GM12891 (cell line): Measurements from ENCODE around the gene RANBP9.

Source experiments
- PAX5 ChIP-seq: IDR thresholded peaks from 2 replicates; pipeline ENCODE4 v1.6.1; 2011; ENCODE audit warnings: low read length, moderate library complexity, mild to moderate bottlenecking; ENCODE audit not compliant: insufficient read depth, severe bottlenecking
- POLR2A ChIP-seq: IDR thresholded peaks from 2 replicates; pipeline ENCODE4 v1.6.1; 2011; ENCODE audit warnings: low read depth, low read length, control low read depth
- POLR2AphosphoS5 ChIP-seq: IDR thresholded peaks from 2 replicates; pipeline ENCODE4 v1.6.1; 2011; ENCODE audit warnings: low read depth, low read length, control low read depth

- TF ChIP-seq POLR2A: no peak
- TF ChIP-seq POLR2AphosphoS5: no peak
- no peak for TF ChIP-seq PAX5
These were observed 23.7 kb downstream of the RANBP9 start for GRCh38 chr6:13687917-13688351.
